K562 (cell line): ENCODE data around the gene TAC1. TPM values are rescaled to one million over a fixed set of nuclear protein-coding genes. Genes with fewer than 3 reads are reported as not detected.

Experiments used
- ATAC-seq: fragments of 200-7000 bp; cut with Tn5 transposase; 3 replicates; pipeline ENCODE4 v1.9.1; 2020; ENCODE audit warnings: moderate library complexity
- BruUV-seq: library from RNA; stranded (reverse); fragments of 400-500 nt; replicated peaks from 2 replicates; lab custom pipeline; 2021; lab: Mats Ljungman, UMichigan
- CTCF ChIA-PET: fragments of 300-600 bp; formaldehyde crosslinking; extraction: SDS; loops from one replicate; lab custom pipeline; 2021; ENCODE audit warnings: low intra/inter-chr PET ratio; lab: Yijun Ruan, JAX
- POLR2A ChIA-PET: fragments of 300-600, 350-650 bp; sonication (Branson Sonifier 250); formaldehyde crosslinking; extraction: SDS; loops from one replicate; lab custom pipeline; 2021; ENCODE audit warnings: antibody characterized with exemption, inconsistent platforms; lab: Yijun Ruan, JAX
- DNase-seq, 4 experiments: peaks; one replicate each; pipeline versions ENCODE4 v3.0.0 to v3.0.0-alpha.2; 2011 to 2018; ENCODE audit warnings: low spot score in 3 of 4, mixed read lengths in 3 of 4; ENCODE audit errors: extremely low read depth in 1 of 4
- FAIRE-seq: peaks from 2 replicates; lab custom pipeline; 2011; peaks lifted over from hg19 to GRCh38; lab: Jason Lieb, UNC
- H2AFZ ChIP-seq: 2 replicates; pipeline ENCODE4 v1.6.0; 2011; ENCODE audit warnings: low read depth, low read length, control low read depth, inconsistent platforms
- H3K27ac ChIP-seq: fragments of 200-600 bp; 3 replicates; pipeline ENCODE4 v1.8.0; 2011; ENCODE audit warnings: low read depth, mild to moderate bottlenecking, control low read depth, inconsistent platforms, low read length, moderate library complexity, mixed read lengths; ENCODE audit errors: extremely low read depth
- H3K27me3 ChIP-seq, 2 experiments: fragments of 300-600 bp in 1 of 2; 2 replicates in 1 of 2; 3 replicates in 1 of 2; pipeline versions ENCODE4 v1.6.0 to v1.8.0; 2011; ENCODE audit warnings: inconsistent platforms in 2 of 2, low read length in 2 of 2, mild to moderate bottlenecking in 1 of 2, mixed read lengths in 1 of 2, moderate library complexity in 1 of 2; ENCODE audit not compliant: control insufficient read depth in 2 of 2, insufficient read depth in 2 of 2
- H3K36me3 ChIP-seq: fragments of 300-600 bp; 3 replicates; pipeline ENCODE4 v1.8.0; 2011; ENCODE audit warnings: mild to moderate bottlenecking, low read length, inconsistent platforms; ENCODE audit not compliant: control insufficient read depth, insufficient read depth
- H3K4me1 ChIP-seq, 2 experiments: fragments of 200-600 bp in 1 of 2; replicated peaks in 1 of 2; 2 replicates in 1 of 2; 3 replicates in 1 of 2; pipeline versions ENCODE4 v1.5.1 to v1.8.0; 2011; ENCODE audit warnings: inconsistent platforms in 2 of 2, low read length in 2 of 2, mild to moderate bottlenecking in 1 of 2, mixed read lengths in 1 of 2, moderate library complexity in 1 of 2; ENCODE audit not compliant: control insufficient read depth in 2 of 2, insufficient read depth in 2 of 2
- H3K4me2 ChIP-seq: 2 replicates; pipeline ENCODE4 v1.6.1; 2011; ENCODE audit warnings: low read length, control low read depth, inconsistent platforms, mixed read lengths; ENCODE audit not compliant: insufficient read depth
- H3K4me3 ChIP-seq: fragments of 200-600 bp; sonication (generic), shearing (Covaris generic); 2 replicates; pipeline ENCODE4 v1.5.1; 2016; ENCODE audit warnings: control low read depth, inconsistent platforms
- H3K79me2 ChIP-seq: fragments of 200-600 bp; 3 replicates; pipeline ENCODE4 v1.8.0; 2011; ENCODE audit warnings: low read length, inconsistent platforms; ENCODE audit not compliant: control insufficient read depth, insufficient read depth
- H3K9ac ChIP-seq, 2 experiments: 2 replicates each; pipeline versions ENCODE4 v1.6.0 to v1.6.1; 2011; ENCODE audit warnings: low read depth in 2 of 2, low read length in 2 of 2, control low read depth in 1 of 2, inconsistent platforms in 1 of 2, mild to moderate bottlenecking in 1 of 2, mixed read lengths in 1 of 2; ENCODE audit not compliant: insufficient read depth in 1 of 2
- H3K9me1 ChIP-seq: one replicate; pipeline ENCODE4 v1.6.0; 2011; ENCODE audit warnings: inconsistent platforms, mild to moderate bottlenecking, low read length, moderate library complexity; ENCODE audit not compliant: control insufficient read depth, insufficient read depth
- H3K9me3 ChIP-seq: replicated peaks from 2 replicates; pipeline ENCODE4 v1.5.1; 2011; ENCODE audit warnings: low read depth, low read length, inconsistent platforms; ENCODE audit not compliant: control insufficient read depth, insufficient read depth
- H4K20me1 ChIP-seq: replicated peaks from 2 replicates; pipeline ENCODE4 v1.6.1; 2011; ENCODE audit warnings: low read length, inconsistent platforms, mixed read lengths; ENCODE audit not compliant: control insufficient read depth, insufficient read depth
- ATF3 ChIP-seq, 2 experiments: fragments of 450-650 bp in 1 of 2; sonication (generic) in 1 of 2; formaldehyde crosslinking in 1 of 2; IDR thresholded peaks in 1 of 2; conservative IDR thresholded peaks in 1 of 2; 2 replicates each; pipeline versions ENCODE4 v1.6.1 to v1.8.1; 2016 to 2023; ENCODE audit warnings: mild to moderate bottlenecking in 2 of 2, moderate library complexity in 2 of 2, inconsistent platforms in 1 of 2, missing genetic modification reagents in 1 of 2
- C11orf30 ChIP-seq: fragments of 450-650 bp; IDR thresholded peaks from 2 replicates; pipeline ENCODE4 v1.6.1; 2016; ENCODE audit warnings: low read depth, mild to moderate bottlenecking
- CBX8 ChIP-seq: fragments of 200-600 bp; sonication (generic); IDR thresholded peaks from 2 replicates; pipeline ENCODE4 v1.6.1; 2012; ENCODE audit warnings: borderline replicate concordance, mixed run types, low read depth, mild to moderate bottlenecking, moderate library complexity, mixed read lengths, low read length, control low read depth, inconsistent platforms; ENCODE audit not compliant: poor library complexity, severe bottlenecking; ENCODE audit errors: extremely low read depth
- CSDE1 ChIP-seq, 2 experiments: fragments of 450-650 bp; IDR thresholded peaks; 2 replicates each; pipeline ENCODE4 v1.6.1; 2016; ENCODE audit warnings: mild to moderate bottlenecking in 1 of 2
- MCM2 ChIP-seq: fragments of 450-650 bp; IDR thresholded peaks from 2 replicates; pipeline ENCODE4 v1.6.1; 2017; ENCODE audit warnings: low read depth, mild to moderate bottlenecking
- NFE2 ChIP-seq: IDR thresholded peaks from 2 replicates; pipeline ENCODE4 v1.6.1; 2014; ENCODE audit warnings: antibody characterized with exemption, low read depth
- PHTF2 ChIP-seq: fragments of 250-450 bp; sonication (Bioruptor Pico); IDR thresholded peaks from 2 replicates; pipeline ENCODE4 v1.5.0; 2021; ENCODE audit warnings: mild to moderate bottlenecking
- SIRT6 ChIP-seq: IDR thresholded peaks from one replicate; pipeline ENCODE4 v1.6.1; 2012; ENCODE audit warnings: low read depth, mild to moderate bottlenecking, control low read depth, inconsistent platforms, low read length, moderate library complexity
- SNAPC5 ChIP-seq: fragments of 250-450 bp; sonication (Bioruptor Pico); IDR thresholded peaks from 2 replicates; pipeline ENCODE4 v1.8.0; 2021; ENCODE audit warnings: moderate library complexity, mild to moderate bottlenecking, inconsistent platforms
- THRAP3 ChIP-seq: fragments of 450-650 bp; IDR thresholded peaks from 2 replicates; pipeline ENCODE4 v1.6.1; 2016; ENCODE audit warnings: mild to moderate bottlenecking, inconsistent platforms, borderline replicate concordance
- ZNF217 ChIP-seq: sonication (generic); formaldehyde crosslinking; IDR thresholded peaks from 2 replicates; pipeline ENCODE4 v1.8.0; 2022; ENCODE audit warnings: mild to moderate bottlenecking, missing genetic modification reagents
- ZNF316 ChIP-seq: fragments of 450-650 bp; IDR thresholded peaks from 2 replicates; pipeline ENCODE4 v1.6.1; 2016
- ZNF318 ChIP-seq, 2 experiments: fragments of 450-650 bp; IDR thresholded peaks; 2 replicates each; pipeline ENCODE4 v1.6.1; 2016; ENCODE audit warnings: mild to moderate bottlenecking in 2 of 2, borderline replicate concordance in 1 of 2, low read depth in 1 of 2, moderate library complexity in 1 of 2
- in situ Hi-C: fragments of 300-500 bp; cut with MboI; formaldehyde crosslinking; loops from 4 replicates; pipeline ENCODE4 v1.15.0; 2018; ENCODE audit warnings: inconsistent platforms, mixed read lengths
- intact Hi-C: fragments of 100-400 bp; cut with micrococcal nuclease; formaldehyde crosslinking; loops from 2 replicates; pipeline ENCODE4 v1.14.2; 2022
- polyA plus RNA-seq, 8 experiments: library from polyadenylated mRNA; depleted of rRNA in 4 of 8; stranded (reverse) in 5 of 8; unstranded in 3 of 8; fragments of >200 nt; fragmentation: Nextera tagmentation in 2 of 8; fragmentation: Illumina TruSeq in 1 of 8; extraction: Ambion mirVana in 2 of 8; extraction: Trizol in 1 of 8; gene quantifications; 2 replicates each; pipeline versions ENCODE4 v1.2.1 to v1.2.3, GENCODE V29; 2011 to 2014; ENCODE audit warnings: inconsistent platforms in 1 of 8, missing spikeins in 1 of 8
- total RNA-seq, 7 experiments: library from RNA; depleted of rRNA in 6 of 7; stranded (reverse); fragments of >200 nt in 6 of 7; fragmentation: Illumina TruSeq in 2 of 7; extraction: Trizol in 2 of 7; gene quantifications; 2 replicates each; pipeline versions ENCODE4 v1.2.1 to v1.2.3, GENCODE V29; 2011 to 2021; ENCODE audit warnings: low replicate concordance in 1 of 7

Gene TAC1
- total and polyA plus RNA-seq, 9 of the 15 experiments (the other 6 are each of a cell fraction or from before 2014, with no cell fraction given), result 0.06 to 0.12 TPM; not detected in 7

GRCh38 chr7:97748482-97748881, 16.6 kb downstream of the TAC1 start:
- TF ChIP-seq PHTF2, result no peak
- TF ChIP-seq CBX8, result no peak
- TF ChIP-seq C11orf30, result 0 out of 2 replicates have a peak, but pooled peaks have one; percentile 17
- no peak for TF ChIP-seq ATF3 (IDR thresholded peaks at IDR 0.05)
- no peak for TF ChIP-seq ATF3 (CRISPR knock-in tag; conservative IDR thresholded peaks at IDR 0.05)
- no peak for TF ChIP-seq CSDE1 (IDR thresholded peaks at IDR 0.05)
- no peak for TF ChIP-seq NFE2
- TF ChIP-seq SIRT6, result no peak
- no peak for TF ChIP-seq ZNF318 (IDR thresholded peaks at IDR 0.05; ENCODE audit: borderline replicate concordance in 1 of 2, low read depth in 1 of 2)
- TF ChIP-seq ZNF316, result peak; percentile 66; the same call in 1 of the 2 replicates
- no peak for TF ChIP-seq SNAPC5
- no peak for TF ChIP-seq THRAP3
- no peak for TF ChIP-seq ZNF217
- TF ChIP-seq MCM2, result no peak
- ChIA-PET CTCF (no interaction called here), POLR2A (no interaction called here)
- H3K79me2 ChIP-seq, result no peaks in the 10 kb centered on the region
- in situ Hi-C loops (no loop called here), intact Hi-C loops (no loop called here)
- no peak overlapping the region for H3K4me3 ChIP-seq
- FAIRE-seq, result no peak
- peaks cover 0 to 5% of the 10 kb centered on the region in 2 experiments; a peak in 2 of 5 replicates for H3K27me3 ChIP-seq
- no peak for DNase-seq
- BruUV-seq, result no TSS peak
- H3K9ac ChIP-seq, result no peak overlapping the region
- H3K27ac ChIP-seq, result no peak overlapping the region
- no peaks in the 10 kb centered on the region for H4K20me1 ChIP-seq
- no peaks in the 10 kb centered on the region for H3K4me1 ChIP-seq
- H3K9me1 ChIP-seq, result no peaks in the 10 kb centered on the region
- no peak overlapping the region for H2AFZ ChIP-seq
- no peak for ATAC-seq
- H3K4me2 ChIP-seq, result no peak overlapping the region
- H3K36me3 ChIP-seq, result no peaks in the 10 kb centered on the region
- no peaks in the 10 kb centered on the region for H3K9me3 ChIP-seq
